ENCODE data around the gene SYCE1. TPM values are rescaled to one million over a fixed set of nuclear protein-coding genes. Genes with fewer than 3 reads are reported as not detected.

Gene SYCE1
- total and polyA plus RNA-seq, 2 of the 4 experiments (the other 2 are of a cell fraction), result not detected

- no peak overlapping the region for H4K8ac ChIP-seq (ENCODE audit: low read depth in 2 of 2, low read length in 2 of 2)
- H3K4me3 ChIP-seq (ENCODE audit: insufficient read depth, low read depth, low read length), result no peak overlapping the region
- no peaks in the 10 kb centered on the region for H3K9me1 ChIP-seq (ENCODE audit: insufficient read depth, low read length)
- dilution Hi-C loops (cut with HindIII; ENCODE audit: low sequenced_read_pairs, unreplicated experiment), result no loop called here
- no peak overlapping the region for H2AK9ac ChIP-seq (replicated peaks; ENCODE audit: low read depth, low read length, poor library complexity)
- no peaks in the 10 kb centered on the region for H3K79me1 ChIP-seq (ENCODE audit: low read depth in 1 of 2, low read length in 2 of 2)
- CTCF ChIA-PET, result no interaction called here
- no peak overlapping the region for H2BK15ac ChIP-seq (ENCODE audit: low read depth, low read length)
- in situ Hi-C loops (cut with MboI; ENCODE audit: low sequenced_read_pairs), result no loop called here
- no peak for ATAC-seq (ENCODE audit: low read depth)
- no peak overlapping the region for H4K91ac ChIP-seq (ENCODE audit: insufficient read depth, low read depth, low read length)
- no peak overlapping the region for H2AK5ac ChIP-seq (ENCODE audit: low read depth, low read length)
- no peak overlapping the region for H3K27ac ChIP-seq (ENCODE audit: insufficient read depth, low read length)
- TF ChIP-seq MAZ (IDR thresholded peaks at IDR 0.05; ENCODE audit: borderline replicate concordance, low read depth, low read length) (no peak), MAFK (IDR thresholded peaks at IDR 0.05; ENCODE audit: low read depth, low read length) (no peak), BHLHE40 (IDR thresholded peaks at IDR 0.05; ENCODE audit: low read depth, low read length) (no peak), POLR2A (IDR thresholded peaks at IDR 0.05; ENCODE audit: low read depth, low read length) (no peak), RCOR1 (IDR thresholded peaks at IDR 0.05; ENCODE audit: insufficient replicate concordance, low read length) (no peak), CHD1 (IDR thresholded peaks at IDR 0.05; ENCODE audit: low read depth, low read length) (no peak), RAD21 (IDR thresholded peaks at IDR 0.05; ENCODE audit: low read length) (no peak), RFX5 (IDR thresholded peaks at IDR 0.05; ENCODE audit: low read depth, low read length) (no peak), USF2 (IDR thresholded peaks at IDR 0.05; ENCODE audit: low read depth, low read length) (no peak), CEBPB (IDR thresholded peaks at IDR 0.05; ENCODE audit: low read depth, low read length) (no peak), SMC3 (IDR thresholded peaks at IDR 0.05; ENCODE audit: low read depth, low read length) (no peak), CTCF (conservative IDR thresholded peaks at IDR 0.05; ENCODE audit: low read depth, low read length) (no peak), FOS (IDR thresholded peaks at IDR 0.05; ENCODE audit: low read depth, low read length) (no peak)
- no peaks in the 10 kb centered on the region for H3K36me3 ChIP-seq (ENCODE audit: control insufficient read depth, insufficient read depth, low read length)
- no peak overlapping the region for H3K4me2 ChIP-seq (ENCODE audit: low read depth, low read length)
- no peak overlapping the region for H3K9ac ChIP-seq (ENCODE audit: low read depth, low read length)
- H2BK5ac ChIP-seq (ENCODE audit: low read depth, low read length, poor library complexity, severe bottlenecking), result no peak overlapping the region
- H3K56ac ChIP-seq (ENCODE audit: extremely low read depth, insufficient read depth, low read length), result no peak overlapping the region
- no peak overlapping the region for H4K5ac ChIP-seq (ENCODE audit: low read depth, low read length)
- no peaks in the 10 kb centered on the region for H4K20me1 ChIP-seq (ENCODE audit: insufficient read depth, low read length)
- H3K9me3 ChIP-seq (ENCODE audit: control insufficient read depth, insufficient read depth, low read length), result no peaks in the 10 kb centered on the region; the same call in 1 of the 2 replicates
- H2AFZ ChIP-seq (replicated peaks; ENCODE audit: low read length, poor library complexity), result no peak overlapping the region
- no peak overlapping the region for H3K14ac ChIP-seq (replicated peaks; ENCODE audit: low read depth, low read length)
- BruUV-seq (replicated peaks), result no TSS peak
- no peak overlapping the region for H3K23ac ChIP-seq (ENCODE audit: low read depth, low read length)
- no peak overlapping the region for H2BK120ac ChIP-seq (ENCODE audit: low read depth, low read length)
- H3K4me1 ChIP-seq (ENCODE audit: control insufficient read depth, insufficient read depth, low read length), result no peaks in the 10 kb centered on the region
- H2BK20ac ChIP-seq (ENCODE audit: low read depth, low read length), result no peak overlapping the region
- POLR2A ChIA-PET (ENCODE audit: unreplicated experiment), result no interaction called here
- H3K18ac ChIP-seq (ENCODE audit: low read depth, low read length), result no peak overlapping the region
- no peak overlapping the region for H3K4ac ChIP-seq (ENCODE audit: low read depth, low read length)
- DNase-seq, result no peak
- intact Hi-C loops (cut with micrococcal nuclease), result no loop called here
- H3K27me3 ChIP-seq (ENCODE audit: control insufficient read depth, insufficient read depth, low read length), result peaks cover 39% of the 10 kb centered on the region
- WGBS, 2 experiments (ENCODE audit: extremely low coverage in 2 of 2, insufficient read length in 1 of 2), result 44% methylated on average over 4 of the region's 9 CpGs; no CpG with 5 or more reads in 1 of the 2 experiments
Measured at GRCh38 chr10:133530506-133530905, 34.9 kb downstream of the SYCE1 start.
